Activated CD8-positive, alpha-beta memory T cell treated with anti-CD3 and anti-CD28 coated beads, Interleukin-2, amount 10 ng/mL, durations not matched to agents 7 days and 5 days (primary cell): ENCODE data around the gene PGBD5. TPM values are rescaled to one million over a fixed set of nuclear protein-coding genes. Genes with fewer than 3 reads are reported as not detected.

Experiments
- ATAC-seq: fragments of 150-1000 bp; cut with Tn5 transposase; one replicate; pipeline ENCODE4 v1.10.0; 2021; ENCODE audit warnings: moderate library complexity
- CTCF ChIA-PET: fragments of 350-600 bp; sonication (Branson Sonifier 250); formaldehyde crosslinking; loops from one replicate; lab custom pipeline; 2021; ENCODE audit warnings: antibody characterized with exemption; lab: Charles Lee
- DNase-seq: peaks from one replicate; pipeline ENCODE4 v3.0.0-alpha.2; 2020
- H3K27ac Mint-ChIP-seq: one replicate; pipeline ENCODE4 v1.8.0; 2021; ENCODE audit warnings: mild to moderate bottlenecking, mixed read lengths
- H3K27me3 Mint-ChIP-seq: one replicate; pipeline ENCODE4 v1.8.0; 2021; ENCODE audit warnings: mixed read lengths
- H3K36me3 Mint-ChIP-seq: one replicate; pipeline ENCODE4 v1.8.0; 2021; ENCODE audit warnings: mild to moderate bottlenecking, mixed read lengths
- H3K4me1 Mint-ChIP-seq: one replicate; pipeline ENCODE4 v1.8.0; 2021; ENCODE audit warnings: mixed read lengths
- H3K4me3 Mint-ChIP-seq: one replicate; pipeline ENCODE4 v1.8.0; 2021; ENCODE audit warnings: mild to moderate bottlenecking, moderate library complexity, mixed read lengths
- H3K9me3 Mint-ChIP-seq: one replicate; pipeline ENCODE4 v1.8.0; 2022; ENCODE audit warnings: low read depth, mixed read lengths
- total RNA-seq, 2 experiments: library from RNA; stranded (reverse); gene quantifications; one replicate each; pipeline ENCODE4 v1.2.3, GENCODE V29; 2021

The PGBD5 gene
- total RNA-seq, 2 experiments from 2014 or later = not detected

GRCh38 chr1:230385158-230385450 is 41.0 kb downstream of the PGBD5 start:
- DNase-seq = no peak
- no peak overlapping the region for H3K27ac Mint-ChIP-seq
- H3K9me3 Mint-ChIP-seq = no peaks in the 10 kb centered on the region
- no peak overlapping the region for H3K4me3 Mint-ChIP-seq
- H3K36me3 Mint-ChIP-seq = no peaks in the 10 kb centered on the region
- CTCF ChIA-PET = interaction anchor here (0.7 kb wide), 1 partner anchor 25 kb away, joined by 3 read pairs; no protein-coding TSS in a partner anchor
- ATAC-seq = no peak
- no peaks in the 10 kb centered on the region for H3K4me1 Mint-ChIP-seq
- peaks cover 7% of the 10 kb centered on the region for H3K27me3 Mint-ChIP-seq

GRCh38 chr1:230384380-230385157 is 41.6 kb downstream of the PGBD5 start:
- CTCF ChIA-PET = no interaction called here
- DNase-seq = no peak
- no peaks in the 10 kb centered on the region for H3K4me1 Mint-ChIP-seq

GRCh38 chr1:230383425-230383824 is 42.7 kb downstream of the PGBD5 start:
- no peak for DNase-seq
- Mint-ChIP-seq H3K36me3 (no peaks in the 10 kb centered on the region), H3K9me3 (peaks cover 8% of the 10 kb centered on the region), H3K4me1 (no peaks in the 10 kb centered on the region), H3K27me3 (peaks cover 7% of the 10 kb centered on the region), H3K27ac (no peak overlapping the region), H3K4me3 (no peak overlapping the region)
- no peak for ATAC-seq
- CTCF ChIA-PET = no interaction called here

More at GRCh38 chr1:230384380-230385157, 41.6 kb downstream of the PGBD5 start:
- peaks cover 1% of the 10 kb centered on the region for H3K9me3 Mint-ChIP-seq
- ATAC-seq = no peak
- no peak overlapping the region for H3K4me3 Mint-ChIP-seq
- H3K27me3 Mint-ChIP-seq = peaks cover 7% of the 10 kb centered on the region
- H3K36me3 Mint-ChIP-seq = no peaks in the 10 kb centered on the region
- H3K27ac Mint-ChIP-seq = no peak overlapping the region

GRCh38 chr1:230382001-230382491 is 44.1 kb downstream of the PGBD5 start:
- ATAC-seq (no peak), DNase-seq (no peak)
- CTCF ChIA-PET = no interaction called here
- no peaks in the 10 kb centered on the region for H3K4me1 Mint-ChIP-seq
- H3K9me3 Mint-ChIP-seq = peaks cover 8% of the 10 kb centered on the region
- H3K27ac Mint-ChIP-seq = no peak overlapping the region
- H3K27me3 Mint-ChIP-seq = peaks cover 8% of the 10 kb centered on the region
- H3K4me3 Mint-ChIP-seq = no peak overlapping the region
- H3K36me3 Mint-ChIP-seq = no peaks in the 10 kb centered on the region

GRCh38 chr1:230381585-230381984 is 44.5 kb downstream of the PGBD5 start:
- H3K27ac Mint-ChIP-seq = no peak overlapping the region
- peaks cover 10% of the 10 kb centered on the region for H3K27me3 Mint-ChIP-seq
- peaks cover 8% of the 10 kb centered on the region for H3K9me3 Mint-ChIP-seq
- H3K36me3 Mint-ChIP-seq = no peaks in the 10 kb centered on the region
- no peaks in the 10 kb centered on the region for H3K4me1 Mint-ChIP-seq
- no peak overlapping the region for H3K4me3 Mint-ChIP-seq
- DNase-seq = no peak
- ATAC-seq = no peak
- CTCF ChIA-PET = no interaction called here

GRCh38 chr1:230381049-230381467 is 45.1 kb downstream of the PGBD5 start:
- Mint-ChIP-seq H3K36me3 (no peaks in the 10 kb centered on the region), H3K4me1 (no peaks in the 10 kb centered on the region), H3K9me3 (peaks cover 8% of the 10 kb centered on the region), H3K27ac (no peak overlapping the region), H3K4me3 (no peak overlapping the region), H3K27me3 (peaks cover 10% of the 10 kb centered on the region)
- DNase-seq (no peak), ATAC-seq (no peak)
- CTCF ChIA-PET = no interaction called here

- Mint-ChIP-seq H3K36me3 (no peaks in the 10 kb centered on the region), H3K4me3 (no peak overlapping the region), H3K27ac (no peak overlapping the region), H3K27me3 (peaks cover 13% of the 10 kb centered on the region), H3K9me3 (peaks cover 8% of the 10 kb centered on the region), H3K4me1 (no peaks in the 10 kb centered on the region)
- DNase-seq = no peak
- no peak for ATAC-seq
- CTCF ChIA-PET = no interaction called here
Observed at GRCh38 chr1:230379928-230380327, 46.2 kb downstream of the PGBD5 start.

- no peaks in the 10 kb centered on the region for H3K36me3 Mint-ChIP-seq
- CTCF ChIA-PET = no interaction called here
Observed at GRCh38 chr1:230379462-230379861, 46.7 kb downstream of the PGBD5 start.

GRCh38 chr1:230377851-230378250 is 48.3 kb downstream of the PGBD5 start:
- no peaks in the 10 kb centered on the region for H3K4me1 Mint-ChIP-seq
- CTCF ChIA-PET = no interaction called here
- H3K9me3 Mint-ChIP-seq = peaks cover 8% of the 10 kb centered on the region
- no peaks in the 10 kb centered on the region for H3K36me3 Mint-ChIP-seq
- no peak overlapping the region for H3K4me3 Mint-ChIP-seq
- peaks cover 22% of the 10 kb centered on the region for H3K27me3 Mint-ChIP-seq
- ATAC-seq (no peak), DNase-seq (no peak)
- no peak overlapping the region for H3K27ac Mint-ChIP-seq

More at GRCh38 chr1:230379462-230379861, 46.7 kb downstream of the PGBD5 start:
- Mint-ChIP-seq H3K4me3 (no peak overlapping the region), H3K4me1 (no peaks in the 10 kb centered on the region), H3K9me3 (peaks cover 8% of the 10 kb centered on the region), H3K27me3 (peaks cover 17% of the 10 kb centered on the region), H3K27ac (no peak overlapping the region)
- ATAC-seq = no peak
- no peak for DNase-seq

GRCh38 chr1:230377324-230377723 is 48.8 kb downstream of the PGBD5 start:
- no peak overlapping the region for H3K4me3 Mint-ChIP-seq
- no peak overlapping the region for H3K27ac Mint-ChIP-seq
- no peaks in the 10 kb centered on the region for H3K4me1 Mint-ChIP-seq
- ATAC-seq (no peak), DNase-seq (no peak)
- peaks cover 8% of the 10 kb centered on the region for H3K9me3 Mint-ChIP-seq
- no peaks in the 10 kb centered on the region for H3K36me3 Mint-ChIP-seq
- peaks cover 27% of the 10 kb centered on the region for H3K27me3 Mint-ChIP-seq
- CTCF ChIA-PET = no interaction called here

- Mint-ChIP-seq H3K4me3 (no peak overlapping the region), H3K9me3 (peaks cover 8% of the 10 kb centered on the region), H3K4me1 (no peaks in the 10 kb centered on the region), H3K36me3 (no peaks in the 10 kb centered on the region), H3K27ac (no peak overlapping the region), H3K27me3 (peaks cover 26% of the 10 kb centered on the region)
- DNase-seq (no peak), ATAC-seq (no peak)
- CTCF ChIA-PET = no interaction called here
Observed at GRCh38 chr1:230376296-230376695, 49.8 kb downstream of the PGBD5 start.

GRCh38 chr1:230375780-230376179 is 50.4 kb downstream of the PGBD5 start:
- CTCF ChIA-PET = no interaction called here
- no peak overlapping the region for H3K27ac Mint-ChIP-seq
- no peaks in the 10 kb centered on the region for H3K36me3 Mint-ChIP-seq
- ATAC-seq (no peak), DNase-seq (no peak)
- peaks cover 26% of the 10 kb centered on the region for H3K27me3 Mint-ChIP-seq
- H3K4me3 Mint-ChIP-seq = no peak overlapping the region
- H3K9me3 Mint-ChIP-seq = peaks cover 8% of the 10 kb centered on the region
- no peaks in the 10 kb centered on the region for H3K4me1 Mint-ChIP-seq

- Mint-ChIP-seq H3K4me1 (no peaks in the 10 kb centered on the region), H3K27me3 (peaks cover 26% of the 10 kb centered on the region), H3K27ac (no peak overlapping the region), H3K4me3 (no peak overlapping the region), H3K9me3 (peaks cover 8% of the 10 kb centered on the region), H3K36me3 (no peaks in the 10 kb centered on the region)
- ATAC-seq (no peak), DNase-seq (no peak)
- CTCF ChIA-PET = interaction anchor here (0.6 kb wide), 1 partner anchor 1471 kb away, joined by 3 read pairs; no protein-coding TSS in a partner anchor
Observed at GRCh38 chr1:230375147-230375546, 51.0 kb downstream of the PGBD5 start.

- peaks cover 25% of the 10 kb centered on the region for H3K27me3 Mint-ChIP-seq
- CTCF ChIA-PET = no interaction called here
- no peak for ATAC-seq
Observed at GRCh38 chr1:230371923-230372703, 54.0 kb downstream of the PGBD5 start.

More at GRCh38 chr1:230371923-230372703, 54.0 kb downstream of the PGBD5 start:
- Mint-ChIP-seq H3K9me3 (no peaks in the 10 kb centered on the region), H3K4me1 (no peaks in the 10 kb centered on the region), H3K36me3 (no peaks in the 10 kb centered on the region), H3K27ac (no peak overlapping the region), H3K4me3 (no peak overlapping the region)
- DNase-seq = no peak
